GM21528 (cell line): ENCODE data around the gene OR5J2.
"Not testable (repeated sequence)": the region's sequence is repeated elsewhere in the genome, so short reads cannot be mapped to it uniquely, and the experiment has no call there.

Experiments used
- ATAC-seq: cut with Tn5 transposase; IDR thresholded peaks from one replicate; pipeline ENCODE4 v1.9.1; 2021; ENCODE audit warnings: mild to moderate bottlenecking, moderate library complexity; ENCODE audit not compliant: unreplicated experiment, low FRiP score

The OR5J2 gene

GRCh38 chr11:56176318-56176717 lies at the start of gene OR5J2:
Gene OR5J2 (plus strand): TSS chr11:56176618. CDS start chr11:56176618, 0 bp downstream.
- ATAC-seq: no peak

GRCh38 chr11:56140151-56140661 lies 36.2 kb upstream of the OR5J2 start, which contains the start of gene OR8J3:
Gene OR8J3 (minus strand): TSS chr11:56140201. CDS start chr11:56137718, 2,483 bp downstream.
- no peak for ATAC-seq

- not testable (repeated sequence) for ATAC-seq
These were observed 32.7 kb upstream of the OR5J2 start for GRCh38 chr11:56143681-56144080.

- no peak for ATAC-seq
These were observed 25.0 kb upstream of the OR5J2 start for GRCh38 chr11:56151376-56151775.

GRCh38 chr11:56152333-56152732 lies 24.1 kb upstream of the OR5J2 start:
- no peak for ATAC-seq

GRCh38 chr11:56160217-56160616 lies 16.2 kb upstream of the OR5J2 start, which contains the start of gene OR8K5:
Gene OR8K5 (minus strand): TSS chr11:56160317. CDS start chr11:56160317, 0 bp downstream.
- ATAC-seq: no peak

DNA sequence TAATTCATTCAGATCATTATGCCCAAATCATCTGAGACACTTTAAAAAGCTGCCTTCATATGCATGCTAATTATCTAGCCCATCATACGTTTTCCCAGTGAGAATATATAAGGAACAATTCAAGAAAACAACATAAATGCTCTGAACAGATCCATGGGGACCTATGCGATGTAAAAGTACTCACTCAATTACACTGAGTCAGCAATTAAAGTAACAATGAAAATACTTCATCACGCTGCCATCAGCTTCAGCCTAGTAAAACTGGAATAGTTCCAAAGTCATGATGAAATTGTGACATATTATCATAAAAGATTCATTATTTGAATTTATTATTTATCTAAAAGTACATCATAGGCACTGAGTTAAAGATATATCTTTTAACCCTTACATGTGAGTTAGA lies 12.6 kb upstream of the OR5J2 start:
- ATAC-seq: no peak

- no peak for ATAC-seq
These were observed 4.1 kb upstream of the OR5J2 start for GRCh38 chr11:56172256-56172830.

- no peak for ATAC-seq
These were observed 7.0 kb downstream of the OR5J2 start for GRCh38 chr11:56183459-56183858.

DNA sequence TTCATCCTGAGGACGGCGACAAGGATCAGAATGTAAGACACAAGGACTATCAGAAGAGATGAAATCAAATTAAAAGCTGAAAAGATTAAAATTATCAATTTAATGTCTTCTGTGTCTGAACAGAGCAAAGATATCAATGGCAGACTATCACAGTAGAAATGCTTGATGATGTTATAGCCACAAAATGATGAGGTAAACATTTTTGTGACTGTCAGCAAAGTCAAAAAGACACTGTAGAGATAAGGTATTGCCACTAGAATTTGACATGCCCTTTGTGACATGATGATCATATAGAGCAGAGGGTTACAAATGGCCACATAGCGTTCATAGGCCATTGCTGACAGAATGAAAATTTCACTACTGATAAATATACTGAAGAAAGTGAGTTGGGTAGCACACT lies 12.2 kb downstream of the OR5J2 start:
- no peak for ATAC-seq

GRCh38 chr11:56196705-56197104 lies 20.3 kb downstream of the OR5J2 start:
- ATAC-seq: no peak

DNA sequence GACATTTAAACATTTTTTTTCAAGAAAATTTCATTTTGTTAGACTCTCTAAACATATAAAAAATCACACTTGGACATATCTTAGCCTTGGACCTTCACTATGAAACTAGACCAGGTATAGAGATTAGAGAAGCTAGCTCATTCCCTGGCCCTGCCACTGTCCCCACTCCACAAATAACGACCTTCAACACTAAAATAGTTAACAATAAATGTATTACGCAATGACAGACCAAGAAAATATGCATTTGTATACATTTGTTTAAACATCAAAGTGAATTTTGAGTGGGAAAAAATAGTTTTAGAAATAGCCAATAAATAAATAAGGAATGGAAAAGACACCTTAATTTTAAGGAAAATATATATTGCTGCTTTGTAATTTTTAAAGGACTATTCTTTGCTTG lies 20.9 kb downstream of the OR5J2 start:
- no peak for ATAC-seq

GRCh38 chr11:56207790-56208189 lies 31.4 kb downstream of the OR5J2 start:
- ATAC-seq: no peak

DNA sequence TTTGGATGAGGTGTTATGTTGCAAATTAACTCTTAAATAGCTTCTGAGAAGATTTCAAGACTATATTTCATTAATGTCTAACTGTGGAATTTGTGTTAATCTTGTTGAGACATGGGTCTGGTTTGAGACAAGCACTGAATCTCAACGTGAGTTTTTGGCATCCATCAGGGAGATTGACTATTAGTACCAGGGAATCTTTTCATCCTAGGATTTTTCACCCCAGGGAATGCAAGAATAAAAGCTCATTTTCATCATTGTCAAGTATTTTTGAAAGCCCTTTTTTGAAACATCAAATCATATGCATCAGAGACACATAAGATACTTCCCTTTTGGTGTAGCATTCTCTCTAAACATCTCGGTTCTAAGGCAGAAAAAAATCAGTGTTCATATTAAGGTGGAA lies 38.1 kb downstream of the OR5J2 start:
- no peak for ATAC-seq

DNA sequence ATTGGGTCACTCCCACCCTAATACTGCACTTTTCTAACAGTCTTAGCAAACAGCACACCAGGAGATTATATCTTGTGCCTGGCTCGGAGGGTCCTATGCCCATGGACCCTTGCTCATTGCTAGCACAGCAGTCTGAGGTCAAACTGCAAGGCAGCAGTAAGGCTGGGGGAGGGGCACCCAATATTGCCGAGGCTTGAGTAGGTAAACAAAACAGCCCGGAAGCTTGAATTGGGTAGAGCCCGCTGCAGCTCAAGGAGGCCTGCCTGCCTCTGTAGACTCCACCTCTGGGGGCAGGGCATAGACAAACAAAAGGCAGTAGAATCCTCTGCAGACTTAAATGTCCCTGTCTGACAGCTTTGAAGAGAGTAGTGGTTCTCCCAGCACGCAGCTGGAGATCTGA lies 43.3 kb downstream of the OR5J2 start:
- not testable (repeated sequence) for ATAC-seq
